ENCODE results near the gene CPNE5. TPM values are rescaled to one million over a fixed set of nuclear protein-coding genes. Genes with fewer than 3 reads are reported as not detected.

The CPNE5 gene
- total RNA-seq, 4 donors from 2014 or later, result 0.39 to 3.0 (median 1.4) TPM

DNA sequence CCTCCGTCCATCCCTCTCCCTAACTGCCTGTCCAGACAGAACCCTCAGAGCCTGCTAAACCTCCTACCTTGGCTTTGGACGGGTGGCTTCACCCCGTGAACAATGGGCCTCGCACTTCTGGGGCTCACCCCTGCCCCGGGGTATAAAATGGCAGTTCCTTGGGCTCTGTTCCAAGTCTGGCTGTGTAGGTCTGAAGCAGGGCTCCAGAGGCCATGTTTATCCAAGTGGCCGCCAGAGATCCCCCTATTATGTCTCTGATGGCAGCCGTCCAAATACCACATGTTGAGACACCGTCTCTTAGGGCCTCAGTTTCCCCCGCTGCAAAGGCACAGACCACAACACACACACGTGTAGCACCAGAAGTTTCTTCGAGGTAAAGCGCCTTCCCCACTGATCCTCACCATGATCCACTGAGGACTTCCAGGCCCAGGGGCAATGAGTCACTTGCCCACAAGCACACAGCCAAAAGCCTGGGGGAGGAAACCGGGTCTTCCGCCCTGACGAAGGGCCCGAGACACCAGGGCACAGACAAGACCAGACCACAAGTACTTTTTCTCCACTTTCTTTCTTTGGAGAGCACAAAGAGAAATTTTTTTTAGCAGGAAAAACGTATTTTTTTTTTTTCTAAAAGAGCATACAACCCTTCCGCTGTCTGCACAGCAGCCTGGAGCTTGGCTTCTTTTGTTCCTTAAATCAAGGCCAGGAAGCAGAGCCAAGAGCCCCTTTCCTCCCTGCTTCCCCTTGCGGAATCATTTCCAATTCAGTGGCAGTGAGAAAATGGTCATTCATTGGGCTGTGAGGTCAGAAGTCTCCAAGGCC is 11.8 kb downstream of the CPNE5 start:
- no peaks in the 10 kb centered on the region for H3K9me3 ChIP-seq
- WGBS, 2 donors, result 24 to 31% methylated on average over 19 of the region's 19 CpGs
- no peaks in the 10 kb centered on the region for H3K36me3 ChIP-seq
- peak overlapping the region in 2 of 4 donors; percentile 41 to 42 for H3K27ac ChIP-seq
- no peaks in the 10 kb centered on the region for H3K27me3 ChIP-seq
- H3K4me3 ChIP-seq, result no peak overlapping the region
- TF ChIP-seq POLR2A (IDR thresholded peaks at IDR 0.05) (no peak), EP300 (IDR thresholded peaks at IDR 0.05) (peak in 1 of 2 donors; percentile 32), CTCF (IDR thresholded peaks at IDR 0.05) (no peak)
- peaks cover 0 to 44% (median 10%) of the 10 kb centered on the region in 4 donors for H3K4me1 ChIP-seq
- no peak for DNase-seq (ENCODE audit: low spot score in 2 of 2)

DNA sequence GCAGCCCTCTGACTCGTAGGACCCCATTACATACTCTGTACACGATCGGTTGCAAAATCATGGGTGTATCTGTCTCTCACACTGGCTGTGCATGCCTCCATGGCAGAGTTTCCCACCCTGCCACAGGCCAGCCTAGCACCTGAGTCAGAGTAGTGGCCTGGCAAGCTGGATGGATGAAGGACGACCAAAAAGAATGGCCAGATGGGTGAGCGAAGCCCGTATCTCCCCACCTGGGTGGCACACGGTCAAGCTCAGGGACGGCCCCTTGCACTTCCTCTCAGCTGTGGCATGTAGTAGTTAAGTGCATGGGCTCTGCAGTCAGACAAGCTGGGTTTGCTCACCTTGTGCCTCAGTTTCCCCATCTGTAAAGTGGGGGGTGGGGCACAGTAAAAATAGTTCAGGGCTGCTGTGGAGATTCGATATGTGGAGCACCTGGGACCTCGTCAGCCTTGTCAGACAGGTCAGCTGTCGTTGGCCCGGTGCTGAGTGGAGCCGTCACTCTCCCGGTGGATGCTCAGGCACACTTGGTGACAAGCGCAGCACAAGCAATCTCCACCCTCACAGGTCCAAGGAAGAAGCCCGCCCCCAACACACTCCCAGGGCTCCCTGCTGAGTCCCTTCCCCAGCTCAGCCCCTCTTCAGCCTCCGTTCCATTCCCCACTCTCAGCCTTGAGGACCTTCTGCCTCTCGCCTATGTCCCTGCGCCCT is 12.6 kb downstream of the CPNE5 start:
- TF ChIP-seq POLR2A (IDR thresholded peaks at IDR 0.05) (no peak), EP300 (IDR thresholded peaks at IDR 0.05) (no peak), CTCF (IDR thresholded peaks at IDR 0.05) (no peak)
- Histone ChIP-seq H3K27me3 (no peaks in the 10 kb centered on the region), H3K36me3 (no peaks in the 10 kb centered on the region), H3K9me3 (no peaks in the 10 kb centered on the region), H3K4me1 (peaks cover 0 to 44% (median 10%) of the 10 kb centered on the region in 4 donors), H3K4me3 (no peak overlapping the region), H3K27ac (peak overlapping the region in 1 of 4 donors; percentile 42)
- WGBS, 2 donors, result 89 to 90% methylated on average over 19 of the region's 19 CpGs
- DNase-seq (ENCODE audit: low spot score in 2 of 2), result no peak

DNA sequence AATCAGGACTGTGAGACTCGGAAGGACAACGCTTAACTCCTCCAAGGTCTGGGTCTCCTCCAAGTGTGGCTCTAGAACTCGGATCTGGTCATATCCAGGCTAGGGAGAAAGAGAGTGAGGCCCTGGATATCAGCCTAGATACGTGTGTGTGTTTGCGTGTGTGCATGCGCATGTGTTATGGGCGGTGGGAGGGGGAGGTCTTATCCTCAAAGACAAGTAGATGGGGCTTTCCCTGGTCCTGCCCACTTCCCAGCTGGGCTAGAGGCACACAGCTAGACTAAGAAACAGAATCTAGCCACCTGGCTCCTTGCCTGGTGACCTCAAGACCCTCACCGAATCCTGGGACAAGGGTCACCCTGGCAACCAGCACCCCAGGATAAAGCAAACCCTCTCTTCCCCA is 13.2 kb downstream of the CPNE5 start:
- H3K4me1 ChIP-seq, result peaks cover 0 to 44% (median 10%) of the 10 kb centered on the region in 4 donors
- WGBS, 2 donors, result 87 to 90% methylated on average over 8 of the region's 8 CpGs
- no peaks in the 10 kb centered on the region for H3K36me3 ChIP-seq
- no peak for DNase-seq (ENCODE audit: low spot score in 2 of 2)
- no peak for TF ChIP-seq POLR2A (IDR thresholded peaks at IDR 0.05)
- no peak for TF ChIP-seq EP300 (IDR thresholded peaks at IDR 0.05)
- no peak for TF ChIP-seq CTCF (IDR thresholded peaks at IDR 0.05)
- no peak overlapping the region for H3K27ac ChIP-seq
- H3K27me3 ChIP-seq, result no peaks in the 10 kb centered on the region
- no peak overlapping the region for H3K4me3 ChIP-seq
- no peaks in the 10 kb centered on the region for H3K9me3 ChIP-seq

GRCh38 chr6:36825452-36825851 is 13.8 kb downstream of the CPNE5 start:
- no peak for DNase-seq (ENCODE audit: low spot score in 2 of 2)
- Histone ChIP-seq H3K27ac (no peak overlapping the region), H3K9me3 (no peaks in the 10 kb centered on the region), H3K4me1 (peaks cover 0 to 40% (median 8%) of the 10 kb centered on the region in 4 donors), H3K4me3 (no peak overlapping the region), H3K36me3 (no peaks in the 10 kb centered on the region), H3K27me3 (no peaks in the 10 kb centered on the region)
- WGBS, 2 donors, result 92 to 96% methylated on average over 6 of the region's 6 CpGs
- TF ChIP-seq POLR2A (IDR thresholded peaks at IDR 0.05) (no peak), EP300 (IDR thresholded peaks at IDR 0.05) (no peak), CTCF (IDR thresholded peaks at IDR 0.05) (no peak)

GRCh38 chr6:36824253-36824652 is 15.0 kb downstream of the CPNE5 start:
- Histone ChIP-seq H3K36me3 (no peaks in the 10 kb centered on the region), H3K9me3 (no peaks in the 10 kb centered on the region), H3K27ac (peak overlapping the region in 1 of 4 donors; percentile 29), H3K4me1 (peaks cover 0 to 29% (median 4%) of the 10 kb centered on the region in 4 donors), H3K27me3 (no peaks in the 10 kb centered on the region), H3K4me3 (no peak overlapping the region)
- DNase-seq (ENCODE audit: low spot score in 2 of 2), result no peak
- WGBS, 2 donors, result 76 to 80% methylated on average over 7 of the region's 7 CpGs
- TF ChIP-seq EP300 (IDR thresholded peaks at IDR 0.05), result no peak
- TF ChIP-seq POLR2A (IDR thresholded peaks at IDR 0.05), result no peak
- TF ChIP-seq CTCF (IDR thresholded peaks at IDR 0.05), result no peak
